ENCODE measurements around the gene EXOSC7.

The EXOSC7 gene

DNA sequence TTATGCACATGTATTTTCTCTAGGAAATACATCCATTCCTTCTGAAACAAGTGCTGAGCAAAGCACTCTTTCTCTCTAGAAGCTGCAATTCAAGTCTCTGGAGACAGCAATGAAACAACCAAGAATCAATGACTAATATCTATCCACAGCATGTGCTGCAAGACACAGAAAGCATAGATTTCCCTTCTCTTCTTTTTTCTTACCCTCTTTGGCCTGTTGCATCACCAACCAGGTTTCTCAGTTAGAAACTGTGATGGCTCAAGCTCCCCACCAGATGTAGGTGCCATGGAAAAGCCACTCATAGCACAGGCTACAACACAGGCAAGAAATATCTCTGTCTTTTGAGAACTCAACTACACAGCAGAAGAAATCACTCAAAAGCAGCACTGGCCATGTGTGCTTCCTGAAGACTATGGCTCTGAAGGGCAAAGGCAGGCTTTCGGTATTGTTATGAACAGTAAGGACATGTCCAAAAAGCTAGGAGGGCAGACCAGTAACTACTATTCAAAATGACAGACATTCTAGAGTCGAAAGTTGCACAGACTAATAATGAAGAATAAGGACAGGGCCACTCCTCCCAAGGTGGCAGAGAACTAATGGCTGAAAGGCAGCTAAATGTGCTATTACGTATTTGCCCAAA lies 15.5 kb upstream of the EXOSC7 start:
- no peak overlapping the region for H3K4me3 ChIP-seq (ENCODE audit: insufficient read depth, low read depth, low read length)
- H3K27ac ChIP-seq (ENCODE audit: insufficient read depth, low read depth, low read length, poor library complexity, severe bottlenecking), result no peak overlapping the region
- H3K4me1 ChIP-seq (ENCODE audit: control insufficient read depth, insufficient read depth, low read length), result no peaks in the 10 kb centered on the region
- H3K27me3 ChIP-seq (ENCODE audit: control insufficient read depth, insufficient read depth, low read length, poor library complexity, severe bottlenecking), result no peaks in the 10 kb centered on the region
- H3K9me3 ChIP-seq (ENCODE audit: control insufficient read depth, low read length), result no peaks in the 10 kb centered on the region
- WGBS, 2 experiments, result 95 to 96% methylated on average over 3 of the region's 3 CpGs
- H3K36me3 ChIP-seq (ENCODE audit: control insufficient read depth, insufficient read depth, low read length), result no peaks in the 10 kb centered on the region

DNA sequence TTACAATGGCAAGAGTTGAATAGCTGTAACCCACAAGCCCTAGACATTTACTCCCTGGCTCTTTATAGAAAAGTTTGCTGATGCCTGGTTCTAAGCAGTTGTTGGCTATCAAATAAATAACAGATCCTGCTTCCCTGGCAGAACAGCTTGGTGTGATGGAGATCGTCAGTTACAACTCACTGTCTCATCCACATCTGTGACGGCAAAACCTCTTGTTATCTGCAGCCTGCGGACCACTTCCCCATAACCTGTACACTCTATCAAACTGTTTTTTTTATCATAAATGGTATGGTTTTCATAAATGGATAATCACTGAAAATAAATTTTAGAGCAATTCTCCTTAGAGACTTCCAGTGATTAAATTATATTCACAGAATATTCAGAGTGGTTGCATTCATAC lies 14.2 kb upstream of the EXOSC7 start:
- Histone ChIP-seq H3K27me3 (ENCODE audit: control insufficient read depth, insufficient read depth, low read length, poor library complexity, severe bottlenecking) (no peaks in the 10 kb centered on the region), H3K36me3 (ENCODE audit: control insufficient read depth, insufficient read depth, low read length) (no peaks in the 10 kb centered on the region), H3K4me3 (ENCODE audit: insufficient read depth, low read depth, low read length) (no peak overlapping the region), H3K4me1 (ENCODE audit: control insufficient read depth, insufficient read depth, low read length) (no peaks in the 10 kb centered on the region), H3K27ac (ENCODE audit: insufficient read depth, low read depth, low read length, poor library complexity, severe bottlenecking) (no peak overlapping the region), H3K9me3 (ENCODE audit: control insufficient read depth, low read length) (no peaks in the 10 kb centered on the region)
- 89 to 93% methylated on average over 3 of the region's 3 CpGs for WGBS, 2 experiments

DNA sequence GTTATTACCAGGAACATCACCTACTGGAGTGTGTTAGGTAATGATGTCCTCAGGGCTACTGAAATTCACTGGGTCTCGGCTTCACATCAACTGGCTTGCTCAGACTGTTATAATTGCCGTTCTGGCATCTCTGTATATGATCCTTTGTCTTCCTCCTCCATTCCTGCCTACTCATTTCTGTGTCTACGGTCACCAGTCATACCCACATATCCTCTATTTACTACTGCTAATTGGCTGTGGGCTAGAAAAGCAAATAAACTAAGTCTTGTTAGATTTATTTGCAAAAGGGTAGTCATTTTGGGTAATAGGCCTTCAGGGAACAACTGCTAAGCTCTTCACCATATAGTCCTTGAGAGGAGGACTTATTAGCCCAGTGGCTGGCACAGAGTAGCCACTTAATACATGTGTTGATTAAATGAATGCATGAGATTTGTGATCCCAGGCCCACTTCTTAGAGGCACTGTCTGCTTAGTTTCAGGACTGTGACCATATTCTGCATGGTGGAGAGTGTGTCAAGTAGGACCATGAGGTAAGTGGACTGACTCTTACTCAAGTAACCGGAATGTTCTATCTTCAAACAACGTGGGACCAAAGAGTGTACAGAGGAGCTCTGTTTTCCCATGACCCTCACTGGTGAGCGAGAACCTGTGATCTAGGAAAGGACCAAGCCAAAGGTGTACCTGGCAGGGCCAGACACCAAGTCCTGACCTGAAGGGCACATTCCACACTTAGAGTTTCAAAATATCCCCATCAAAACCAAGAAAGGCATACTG lies 13.2 kb upstream of the EXOSC7 start:
- Histone ChIP-seq H3K4me3 (ENCODE audit: insufficient read depth, low read depth, low read length) (no peak overlapping the region), H3K27ac (ENCODE audit: insufficient read depth, low read depth, low read length, poor library complexity, severe bottlenecking) (no peak overlapping the region), H3K4me1 (ENCODE audit: control insufficient read depth, insufficient read depth, low read length) (no peaks in the 10 kb centered on the region), H3K36me3 (ENCODE audit: control insufficient read depth, insufficient read depth, low read length) (no peaks in the 10 kb centered on the region), H3K9me3 (ENCODE audit: control insufficient read depth, low read length) (no peaks in the 10 kb centered on the region), H3K27me3 (ENCODE audit: control insufficient read depth, insufficient read depth, low read length, poor library complexity, severe bottlenecking) (no peaks in the 10 kb centered on the region)
- 93 to 96% methylated on average over 6 of the region's 6 CpGs for WGBS, 2 experiments

DNA sequence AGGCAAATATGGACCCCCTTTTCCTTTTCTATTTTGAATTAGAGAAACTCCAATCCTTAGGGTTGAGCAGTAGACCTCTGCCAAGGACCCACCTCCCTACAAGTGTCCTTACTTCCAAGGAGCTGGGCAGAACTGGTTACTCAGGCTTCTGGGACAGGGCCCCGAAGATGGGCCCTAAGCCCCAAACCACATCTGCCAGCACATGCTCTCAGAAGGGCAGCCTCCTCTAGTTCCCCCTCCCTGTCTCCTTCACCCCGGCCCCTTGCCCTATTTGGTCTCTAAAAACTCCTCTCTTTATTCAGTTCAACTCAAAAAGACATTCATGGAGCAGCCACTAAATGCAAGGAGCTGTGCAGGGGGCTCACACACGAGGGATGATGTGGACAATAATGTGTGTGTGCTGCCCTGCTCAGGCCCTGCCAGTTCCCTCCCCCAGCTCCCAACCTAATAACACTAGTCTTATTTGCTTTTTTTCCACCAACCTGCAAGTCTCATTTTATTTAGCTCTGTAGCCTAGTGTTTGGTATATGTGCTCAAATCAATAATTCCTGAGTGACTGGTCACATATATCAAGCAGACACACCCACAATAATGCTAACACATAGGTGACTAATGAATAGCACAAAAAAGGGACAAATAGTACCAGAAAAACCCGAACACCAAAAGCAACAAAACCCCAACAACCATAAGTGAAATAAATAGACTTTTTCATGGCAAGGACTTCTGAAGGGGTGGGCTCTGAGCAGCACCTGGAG lies 12.3 kb upstream of the EXOSC7 start:
- Histone ChIP-seq H3K27ac (ENCODE audit: insufficient read depth, low read depth, low read length, poor library complexity, severe bottlenecking) (no peak overlapping the region), H3K36me3 (ENCODE audit: control insufficient read depth, insufficient read depth, low read length) (no peaks in the 10 kb centered on the region), H3K4me3 (ENCODE audit: insufficient read depth, low read depth, low read length) (no peak overlapping the region), H3K4me1 (ENCODE audit: control insufficient read depth, insufficient read depth, low read length) (no peaks in the 10 kb centered on the region), H3K9me3 (ENCODE audit: control insufficient read depth, low read length) (no peaks in the 10 kb centered on the region), H3K27me3 (ENCODE audit: control insufficient read depth, insufficient read depth, low read length, poor library complexity, severe bottlenecking) (no peaks in the 10 kb centered on the region)
- 86 to 92% methylated on average over 4 of the region's 4 CpGs for WGBS, 2 experiments

DNA sequence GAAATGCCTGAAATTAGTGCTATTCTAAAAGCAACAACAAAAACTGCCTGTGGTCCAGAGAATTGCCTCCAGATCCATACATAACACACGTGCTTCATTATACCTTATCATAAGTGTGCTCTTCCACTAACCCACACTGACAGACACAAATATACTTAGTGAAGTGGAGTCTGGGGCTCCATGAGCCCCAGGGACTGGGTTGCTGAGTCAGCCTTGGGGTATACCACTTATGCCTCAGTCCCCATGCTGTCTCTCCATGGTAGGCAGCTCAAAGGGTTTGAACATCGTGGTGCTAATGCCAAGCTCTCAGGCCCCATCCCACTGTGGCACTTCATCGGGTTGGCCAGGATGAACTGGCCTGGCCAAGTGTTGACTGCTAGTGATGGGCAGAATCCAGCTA lies 10.9 kb upstream of the EXOSC7 start:
- no peak overlapping the region for H3K27ac ChIP-seq (ENCODE audit: insufficient read depth, low read depth, low read length, poor library complexity, severe bottlenecking)
- H3K4me3 ChIP-seq (ENCODE audit: insufficient read depth, low read depth, low read length), result no peak overlapping the region
- 88 to 93% methylated on average over 3 of the region's 3 CpGs for WGBS, 2 experiments
- H3K9me3 ChIP-seq (ENCODE audit: control insufficient read depth, low read length), result no peaks in the 10 kb centered on the region
- H3K36me3 ChIP-seq (ENCODE audit: control insufficient read depth, insufficient read depth, low read length), result no peaks in the 10 kb centered on the region
- no peaks in the 10 kb centered on the region for H3K4me1 ChIP-seq (ENCODE audit: control insufficient read depth, insufficient read depth, low read length)
- H3K27me3 ChIP-seq (ENCODE audit: control insufficient read depth, insufficient read depth, low read length, poor library complexity, severe bottlenecking), result no peaks in the 10 kb centered on the region

DNA sequence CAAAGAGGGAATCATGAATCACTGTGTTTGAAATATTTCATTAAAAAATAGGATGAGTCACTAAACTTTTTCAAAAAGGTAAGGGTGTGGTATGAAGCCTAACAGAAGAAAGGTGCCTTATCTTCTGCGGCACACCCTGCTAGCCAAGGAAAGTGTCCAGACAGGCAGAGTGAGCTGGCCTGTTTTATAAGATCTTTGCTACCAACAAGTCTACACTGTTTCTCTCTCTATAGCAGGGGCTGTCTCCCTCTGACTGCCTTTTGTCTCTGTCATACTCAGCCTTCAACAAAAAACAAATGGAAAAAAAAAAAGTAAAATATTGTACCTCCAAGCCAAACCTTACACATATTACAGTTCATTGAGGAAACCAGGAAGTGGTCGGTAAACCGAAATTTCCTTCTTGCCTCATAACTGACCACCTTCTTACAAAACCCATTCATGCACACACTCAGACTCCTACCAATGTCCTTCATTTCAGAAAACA lies 9.2 kb upstream of the EXOSC7 start:
- WGBS, 2 experiments, result 96 to 98% methylated on average over 3 of the region's 3 CpGs
- no peak overlapping the region for H3K27ac ChIP-seq (ENCODE audit: insufficient read depth, low read depth, low read length, poor library complexity, severe bottlenecking)
- H3K4me1 ChIP-seq (ENCODE audit: control insufficient read depth, insufficient read depth, low read length), result no peaks in the 10 kb centered on the region
- no peaks in the 10 kb centered on the region for H3K36me3 ChIP-seq (ENCODE audit: control insufficient read depth, insufficient read depth, low read length)
- H3K9me3 ChIP-seq (ENCODE audit: control insufficient read depth, low read length), result no peaks in the 10 kb centered on the region
- no peak overlapping the region for H3K4me3 ChIP-seq (ENCODE audit: insufficient read depth, low read depth, low read length)
- H3K27me3 ChIP-seq (ENCODE audit: control insufficient read depth, insufficient read depth, low read length, poor library complexity, severe bottlenecking), result no peaks in the 10 kb centered on the region

DNA sequence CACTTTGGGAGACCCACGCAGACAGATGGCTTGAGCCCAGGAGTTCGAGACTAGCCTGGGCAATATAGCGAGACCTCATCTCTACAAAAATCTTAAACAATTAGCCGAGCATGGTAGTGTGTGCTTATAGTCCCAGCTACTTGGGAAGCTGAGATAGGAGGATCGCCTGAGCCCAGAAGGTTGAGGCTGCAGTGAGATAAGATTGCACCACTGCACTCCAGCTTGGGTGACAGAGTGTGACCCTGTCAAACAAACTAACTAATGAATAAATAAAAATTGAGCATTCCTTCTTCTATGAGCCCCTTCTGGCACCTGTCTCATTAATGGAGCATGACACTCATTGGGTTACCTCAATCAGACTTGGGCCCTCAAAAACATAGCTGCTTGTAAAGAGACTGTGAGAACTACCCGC lies 7.6 kb upstream of the EXOSC7 start:
- no peaks in the 10 kb centered on the region for H3K36me3 ChIP-seq (ENCODE audit: control insufficient read depth, insufficient read depth, low read length)
- no peaks in the 10 kb centered on the region for H3K27me3 ChIP-seq (ENCODE audit: control insufficient read depth, insufficient read depth, low read length, poor library complexity, severe bottlenecking)
- H3K4me1 ChIP-seq (ENCODE audit: control insufficient read depth, insufficient read depth, low read length), result no peaks in the 10 kb centered on the region
- no peaks in the 10 kb centered on the region for H3K9me3 ChIP-seq (ENCODE audit: control insufficient read depth, low read length)
- H3K4me3 ChIP-seq (ENCODE audit: insufficient read depth, low read depth, low read length), result no peak overlapping the region
- 92 to 94% methylated on average over 6 of the region's 6 CpGs for WGBS, 2 experiments
- H3K27ac ChIP-seq (ENCODE audit: insufficient read depth, low read depth, low read length, poor library complexity, severe bottlenecking), result no peak overlapping the region

DNA sequence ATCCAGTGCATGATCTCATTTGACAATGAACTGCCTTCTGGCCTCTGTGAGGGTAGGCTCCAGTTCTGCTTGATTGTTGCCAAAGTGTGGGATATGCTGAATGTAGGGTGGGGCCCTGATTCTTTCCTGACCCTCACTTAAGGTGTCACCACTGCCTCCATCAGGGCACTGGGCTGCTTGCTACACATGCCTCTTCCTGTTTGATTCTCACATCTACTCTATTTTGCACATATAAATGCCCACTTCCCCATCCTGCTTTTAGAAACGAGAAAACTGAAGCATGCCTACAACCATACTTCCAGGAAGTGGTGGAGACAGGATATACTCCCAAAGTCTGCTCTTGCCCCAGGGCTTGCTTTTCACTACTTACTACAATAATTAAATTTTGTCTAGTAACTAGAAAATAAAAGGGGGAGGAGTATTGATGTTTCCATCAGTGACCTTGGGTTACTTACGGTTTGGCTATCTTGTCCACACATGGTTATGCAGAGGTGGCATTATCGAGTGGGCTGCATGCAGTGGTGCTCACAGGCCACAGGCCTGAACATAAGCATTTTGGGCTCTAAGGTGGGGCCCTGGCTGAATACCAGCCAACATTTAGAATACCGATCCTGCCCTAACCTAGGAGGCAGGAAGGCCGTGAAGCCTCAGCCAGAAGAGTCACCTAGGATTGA lies 6.8 kb upstream of the EXOSC7 start:
- Histone ChIP-seq H3K36me3 (ENCODE audit: control insufficient read depth, insufficient read depth, low read length) (no peaks in the 10 kb centered on the region), H3K4me3 (ENCODE audit: insufficient read depth, low read depth, low read length) (no peak overlapping the region), H3K9me3 (ENCODE audit: control insufficient read depth, low read length) (no peaks in the 10 kb centered on the region), H3K27ac (ENCODE audit: insufficient read depth, low read depth, low read length, poor library complexity, severe bottlenecking) (no peak overlapping the region), H3K27me3 (ENCODE audit: control insufficient read depth, insufficient read depth, low read length, poor library complexity, severe bottlenecking) (no peaks in the 10 kb centered on the region), H3K4me1 (ENCODE audit: control insufficient read depth, insufficient read depth, low read length) (no peaks in the 10 kb centered on the region)
- 92 to 97% methylated on average over 5 of the region's 5 CpGs for WGBS, 2 experiments

DNA sequence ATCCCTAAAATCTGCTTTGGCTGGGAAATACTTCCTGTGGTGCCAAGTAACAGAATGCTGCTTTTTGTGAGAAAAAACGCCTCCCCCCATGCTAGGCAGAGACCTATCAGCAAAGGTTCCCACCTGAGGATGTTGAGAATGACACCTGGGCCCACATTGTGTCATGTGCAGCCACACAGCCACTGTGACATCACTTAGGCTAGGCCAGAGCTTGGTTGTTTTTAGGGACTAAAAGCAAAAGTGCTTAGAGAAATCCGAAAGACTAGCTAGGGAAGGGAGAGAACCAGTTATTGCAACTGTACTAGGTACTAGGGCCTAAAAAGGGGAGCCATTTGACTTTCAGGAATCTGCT lies 6.2 kb upstream of the EXOSC7 start:
- Histone ChIP-seq H3K36me3 (ENCODE audit: control insufficient read depth, insufficient read depth, low read length) (no peaks in the 10 kb centered on the region), H3K4me3 (ENCODE audit: insufficient read depth, low read depth, low read length) (no peak overlapping the region), H3K27ac (ENCODE audit: insufficient read depth, low read depth, low read length, poor library complexity, severe bottlenecking) (no peak overlapping the region), H3K27me3 (ENCODE audit: control insufficient read depth, insufficient read depth, low read length, poor library complexity, severe bottlenecking) (no peaks in the 10 kb centered on the region), H3K4me1 (ENCODE audit: control insufficient read depth, insufficient read depth, low read length) (no peaks in the 10 kb centered on the region), H3K9me3 (ENCODE audit: control insufficient read depth, low read length) (no peaks in the 10 kb centered on the region)
- 90 to 94% methylated on average over 2 of the region's 2 CpGs for WGBS, 2 experiments

Measured in ectodermal cell (in vitro differentiated cells).